HG02840 (cell line): ENCODE measurements around the gene BCL2L11.

Source experiments
- ATAC-seq: cut with Tn5 transposase; IDR thresholded peaks from one replicate; pipeline ENCODE4 v1.9.1; 2021; ENCODE audit warnings: mild to moderate bottlenecking, moderate library complexity, moderate number of reproducible peaks; ENCODE audit not compliant: unreplicated experiment, low FRiP score

The BCL2L11 gene

DNA sequence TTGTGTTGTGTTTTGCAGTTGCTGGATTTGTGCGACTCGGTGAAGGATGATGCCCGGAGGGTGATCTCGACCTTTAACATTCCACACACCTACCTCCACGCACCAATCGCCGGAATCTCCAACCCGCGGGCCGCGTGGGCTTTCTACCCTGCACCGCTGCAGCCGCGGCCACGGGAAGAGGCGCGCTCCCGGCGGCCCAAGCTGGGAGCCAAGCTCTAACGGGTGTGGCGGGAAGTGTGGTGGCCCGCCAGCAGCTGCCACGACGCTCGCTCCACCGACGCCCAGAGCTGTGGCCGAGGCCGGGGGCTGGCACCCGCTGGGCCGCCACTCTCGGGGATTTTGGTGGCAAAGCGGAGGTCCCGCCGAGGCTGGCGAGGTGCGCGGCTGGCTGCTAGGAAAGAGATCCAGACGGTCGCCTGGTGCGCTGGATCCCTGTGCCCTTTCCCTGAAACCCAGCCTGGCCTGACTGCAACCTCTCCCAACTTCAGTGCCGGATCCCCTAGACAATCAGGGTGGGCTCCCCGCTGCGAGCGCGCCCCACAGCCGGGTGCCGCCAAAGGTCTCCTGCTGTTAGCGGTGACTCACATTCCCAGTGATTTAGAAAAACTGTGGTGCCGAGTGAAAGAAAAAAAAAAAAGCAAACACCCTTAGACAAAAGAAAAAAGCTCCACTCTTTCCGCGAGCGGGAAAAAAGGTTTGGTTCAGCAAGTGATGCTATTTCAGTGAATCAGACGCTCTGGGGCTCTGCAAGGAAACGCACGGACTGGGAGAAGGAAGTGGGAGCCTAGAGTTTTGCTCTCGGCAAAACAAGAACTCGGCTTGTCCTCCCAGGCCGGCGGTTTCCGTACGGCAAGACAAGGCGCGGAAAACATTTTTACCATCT, 2.9 kb upstream of the BCL2L11 start:
- no peak for ATAC-seq

DNA sequence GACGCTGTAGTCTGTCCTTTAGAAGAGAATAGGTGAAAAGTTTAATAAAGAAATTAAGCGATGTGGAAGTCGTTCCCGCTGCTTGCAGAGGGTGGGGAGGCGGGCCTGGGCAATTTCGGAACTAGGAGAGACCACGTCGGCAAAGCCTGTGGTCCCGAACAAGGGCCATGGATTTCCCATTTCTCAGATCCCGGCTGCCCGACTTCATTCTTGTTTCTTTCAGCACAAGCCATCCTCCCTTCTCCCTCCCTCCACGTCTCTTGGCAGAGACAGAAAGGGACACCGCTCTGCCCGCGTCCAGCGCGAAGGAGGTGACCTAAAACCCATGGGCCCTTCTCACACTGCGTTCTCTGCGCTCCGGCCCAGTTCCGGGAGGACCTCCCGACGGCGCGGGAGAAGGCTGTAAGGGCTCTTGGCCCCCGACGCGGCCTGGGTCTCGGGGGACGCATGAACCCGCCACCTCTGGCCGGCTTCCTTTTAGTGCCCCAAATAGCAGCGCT, 2.2 kb upstream of the BCL2L11 start:
- ATAC-seq: no peak

DNA sequence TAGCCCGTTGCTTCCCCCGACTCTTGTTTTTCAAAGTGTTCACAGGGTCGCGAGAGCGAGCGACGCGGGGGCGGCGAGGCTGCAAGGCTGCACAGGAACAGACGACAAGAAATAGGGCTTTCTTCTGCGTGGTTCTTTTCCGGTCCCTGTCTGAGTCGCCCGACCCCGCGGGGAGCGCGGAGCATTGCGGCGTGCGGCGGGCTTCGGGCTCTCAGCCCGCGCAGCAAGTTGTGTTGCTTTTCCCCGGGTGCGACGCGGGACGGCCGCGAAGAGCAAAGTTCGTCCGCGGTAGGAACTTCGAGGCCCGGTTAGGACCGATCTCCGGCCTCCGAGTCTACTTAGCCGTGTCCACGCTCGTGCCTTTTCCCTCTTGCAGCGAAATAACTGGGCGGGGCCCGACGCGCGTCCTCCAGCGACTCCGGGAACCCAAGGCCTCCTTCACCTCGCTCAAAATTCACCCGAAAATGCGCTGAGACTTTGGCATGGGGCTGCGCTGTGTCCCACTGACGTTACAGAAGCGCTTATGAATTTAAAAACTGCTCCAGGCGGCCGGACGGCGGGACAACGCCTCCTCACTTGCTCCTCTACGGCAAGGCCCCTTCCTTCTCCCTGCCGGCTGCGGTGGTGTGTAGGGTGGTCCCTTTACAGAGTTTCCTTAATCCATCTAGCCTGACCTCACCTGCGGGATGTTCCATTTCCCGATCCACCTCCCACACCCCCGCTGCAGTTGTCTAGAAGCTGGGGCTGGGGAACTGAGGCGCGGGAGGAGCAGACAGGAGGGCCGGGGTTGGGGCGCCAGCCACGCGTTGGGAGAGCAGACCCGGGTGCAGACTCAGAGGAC, 1.5 kb upstream of the BCL2L11 start:
- ATAC-seq: no peak

DNA sequence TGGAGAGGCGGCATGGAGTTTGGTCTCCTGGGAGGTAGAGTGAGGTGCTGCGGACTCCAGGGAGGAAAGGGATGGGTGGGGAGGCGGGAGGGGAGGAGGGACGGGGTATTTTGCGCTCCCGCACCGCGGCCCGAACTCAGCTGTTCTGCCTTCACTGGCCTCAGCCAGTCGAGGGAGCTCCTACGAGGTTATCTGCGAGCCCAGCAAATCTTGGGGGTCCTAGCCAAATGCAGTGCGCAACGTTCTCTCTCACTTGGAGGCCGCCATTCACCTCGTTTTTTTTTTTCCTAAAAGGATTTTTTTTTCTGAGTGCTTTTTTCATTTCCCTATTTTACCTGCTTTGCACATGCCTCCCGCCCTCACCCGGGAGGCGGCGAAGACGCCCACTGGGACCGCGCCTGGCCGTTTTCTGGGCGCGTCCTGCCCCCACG, 877 bp upstream of the BCL2L11 start:
- peak; percentile 1 for ATAC-seq

DNA sequence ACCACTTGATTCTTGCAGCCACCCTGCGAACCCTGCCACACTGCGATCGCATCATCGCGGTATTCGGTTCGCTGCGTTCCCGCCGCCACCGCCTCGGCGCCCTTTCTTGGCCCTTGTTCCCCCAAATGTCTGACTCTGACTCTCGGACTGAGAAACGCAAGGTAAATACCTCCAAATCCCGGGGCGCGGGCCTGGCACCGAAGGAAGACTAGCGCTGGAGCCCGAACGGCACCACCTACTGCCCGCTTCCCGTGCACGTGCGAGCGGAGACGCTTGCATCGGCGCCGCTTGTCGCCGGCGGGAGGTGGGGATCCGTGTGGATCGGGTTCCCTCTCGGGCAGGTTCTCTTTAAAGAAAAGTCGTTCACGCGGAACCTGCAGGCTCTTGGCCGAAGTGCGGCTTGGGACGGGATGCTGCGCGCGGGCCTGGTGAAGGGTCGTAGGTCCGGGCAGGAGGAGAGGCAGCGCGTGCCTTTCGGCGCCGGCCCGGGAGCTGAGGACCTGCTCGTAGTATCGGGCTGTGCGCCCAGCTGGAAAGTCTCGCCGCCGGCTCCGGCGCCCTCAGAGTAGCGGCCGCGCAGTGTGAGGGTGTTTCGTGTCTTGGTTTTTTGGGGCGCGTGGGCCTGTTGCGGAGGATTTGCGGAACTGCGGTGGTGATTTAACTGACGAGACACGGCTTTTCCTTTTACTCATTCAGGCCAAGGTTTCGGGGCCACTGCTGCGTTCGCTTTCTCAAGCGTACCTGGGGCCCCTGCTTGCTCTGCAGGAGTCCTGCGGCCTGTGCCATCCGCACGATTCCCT, 514 bp downstream of the BCL2L11 start:
- ATAC-seq: no peak

DNA sequence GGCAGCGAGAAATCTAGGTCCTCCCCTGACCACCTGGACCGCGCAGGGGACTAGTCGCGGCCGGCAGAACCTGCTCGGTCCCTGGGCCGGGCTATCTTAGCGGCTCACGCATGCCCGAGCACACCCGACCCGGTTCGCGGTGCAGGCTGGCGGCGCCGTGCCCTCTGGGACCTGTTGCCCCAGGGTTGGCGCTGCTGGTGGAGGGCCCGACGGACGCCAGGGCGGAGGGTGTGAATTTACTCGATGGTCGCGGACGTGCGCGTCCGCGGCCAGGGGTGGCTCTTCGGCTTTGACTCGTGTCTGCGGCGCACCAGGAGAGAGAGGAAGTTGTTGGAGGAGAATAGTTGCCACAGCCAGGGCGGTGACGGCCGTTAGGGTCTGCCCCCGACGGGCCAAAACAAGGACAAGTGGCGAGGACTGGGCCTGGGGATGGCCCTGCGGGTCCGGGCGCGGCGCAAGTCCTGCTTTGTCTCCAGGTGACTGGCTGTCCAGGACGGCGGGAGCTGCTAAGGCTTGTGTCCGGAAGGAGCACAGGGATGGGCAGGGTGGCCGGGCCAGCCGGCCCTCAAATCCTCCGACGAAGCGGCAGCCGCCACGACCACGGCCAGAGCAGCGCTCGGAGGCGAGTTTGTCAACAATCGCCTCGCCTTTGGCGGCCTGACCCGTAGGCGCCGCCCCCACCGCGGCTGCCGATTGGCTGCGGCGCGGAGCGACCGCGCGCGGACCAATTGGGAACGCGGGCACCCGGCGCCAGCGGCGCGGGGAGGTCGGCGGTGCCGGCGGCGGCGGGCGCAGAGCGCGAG, 1.3 kb downstream of the BCL2L11 start:
- ATAC-seq: peak; percentile 35

DNA sequence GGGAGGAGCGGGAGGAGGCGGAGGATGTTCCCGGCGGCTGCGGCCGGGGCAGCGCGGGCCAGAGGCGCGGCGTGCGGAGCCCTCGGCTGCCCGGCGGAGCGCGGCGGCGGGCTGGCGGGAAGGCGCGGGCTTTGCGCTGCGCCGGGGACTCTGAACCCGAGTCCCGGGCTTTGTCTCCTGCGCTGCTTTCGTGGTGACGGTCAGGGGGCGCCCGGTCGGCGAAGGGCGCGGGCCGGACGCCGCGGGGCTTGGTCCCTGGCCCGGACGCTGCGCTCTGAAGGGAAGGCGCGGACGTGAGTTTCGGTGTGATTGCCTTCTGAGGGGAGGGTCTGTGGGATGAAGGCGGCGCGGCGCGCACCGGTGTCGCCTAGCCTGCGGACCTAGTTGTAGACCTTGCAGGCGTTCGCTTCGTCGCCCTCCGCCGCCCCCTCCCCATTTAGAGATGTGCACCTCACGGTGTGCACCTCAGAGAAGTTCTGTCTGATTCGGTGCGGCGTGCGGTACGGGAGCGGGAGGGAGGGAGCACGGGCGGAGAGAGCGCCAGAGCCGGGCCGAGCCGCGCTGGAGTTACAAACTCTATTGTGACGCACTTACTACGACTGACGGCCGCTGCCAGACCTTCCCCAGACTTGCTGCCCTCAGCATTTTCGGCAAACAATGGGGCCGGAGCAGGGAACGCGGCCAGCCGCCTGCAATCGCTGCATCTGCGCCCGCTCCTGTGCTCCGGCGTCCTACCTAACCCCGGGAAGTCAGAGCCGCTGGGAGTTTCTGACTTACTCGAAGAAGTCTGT, 2.1 kb downstream of the BCL2L11 start:
- no peak for ATAC-seq

DNA sequence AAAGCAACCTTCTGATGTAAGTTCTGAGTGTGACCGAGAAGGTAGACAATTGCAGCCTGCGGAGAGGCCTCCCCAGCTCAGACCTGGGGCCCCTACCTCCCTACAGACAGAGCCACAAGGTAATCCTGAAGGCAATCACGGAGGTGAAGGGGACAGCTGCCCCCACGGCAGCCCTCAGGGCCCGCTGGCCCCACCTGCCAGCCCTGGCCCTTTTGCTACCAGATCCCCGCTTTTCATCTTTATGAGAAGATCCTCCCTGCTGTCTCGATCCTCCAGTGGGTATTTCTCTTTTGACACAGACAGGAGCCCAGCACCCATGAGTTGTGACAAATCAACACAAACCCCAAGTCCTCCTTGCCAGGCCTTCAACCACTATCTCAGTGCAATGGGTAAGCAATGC, 3.0 kb downstream of the BCL2L11 start:
- ATAC-seq: no peak

DNA sequence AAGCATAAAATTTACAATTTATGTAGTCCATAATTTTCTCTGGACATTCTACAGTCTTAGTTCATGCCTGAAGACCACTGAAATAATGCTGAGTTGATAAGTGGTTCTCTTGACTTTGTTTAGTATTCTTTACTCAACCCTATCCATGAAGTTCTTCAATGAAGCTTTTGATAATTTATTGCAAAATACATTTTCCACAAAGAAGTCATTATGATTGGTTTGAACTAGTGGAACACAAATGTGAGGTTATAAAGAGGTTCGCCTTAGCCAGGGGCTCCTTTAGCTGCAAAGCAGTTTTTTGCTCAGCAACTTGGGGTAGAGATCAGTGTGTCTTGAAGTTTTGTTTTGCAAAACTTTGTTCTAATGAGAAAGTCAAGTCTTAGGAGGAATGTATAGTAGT, 5.9 kb downstream of the BCL2L11 start:
- no peak for ATAC-seq

DNA sequence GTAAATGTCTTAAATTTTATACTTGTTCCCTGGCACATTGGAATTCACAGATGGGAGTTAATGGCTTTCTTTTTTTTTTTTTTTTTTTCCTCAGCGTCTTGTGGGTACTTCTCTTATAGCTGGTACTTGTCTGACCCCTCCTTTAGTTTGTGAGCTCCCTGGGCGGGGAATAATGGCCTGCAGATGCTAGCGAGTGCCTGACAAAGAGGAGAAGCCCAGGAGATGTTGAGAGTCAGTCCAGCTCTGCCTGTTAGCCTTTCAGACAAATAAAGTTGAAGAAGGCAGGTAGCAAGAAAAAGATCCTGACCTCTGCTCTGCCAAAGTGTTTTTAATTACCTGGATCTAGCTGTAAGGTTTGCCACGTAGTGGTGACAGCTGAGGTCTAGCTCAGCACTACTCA, 6.6 kb downstream of the BCL2L11 start:
- no peak for ATAC-seq

DNA sequence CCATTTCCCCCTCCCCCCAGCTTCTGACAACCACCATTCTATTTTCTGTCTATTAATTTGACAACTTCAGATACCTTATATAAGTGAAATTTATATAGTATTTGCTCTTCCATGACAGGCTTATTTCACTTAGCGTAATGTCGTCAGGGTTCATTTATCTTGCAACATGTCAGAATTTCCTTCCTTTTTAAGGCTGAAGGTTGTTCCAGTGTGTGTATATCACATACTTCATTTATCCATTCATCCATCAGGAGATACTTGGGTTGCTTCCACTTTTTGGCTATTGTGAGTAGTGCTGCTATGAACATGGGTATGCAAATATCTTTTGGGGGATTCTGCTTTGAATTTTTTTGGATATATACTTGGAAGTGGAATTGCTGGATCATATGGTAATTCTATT, 7.4 kb downstream of the BCL2L11 start:
- no peak for ATAC-seq

DNA sequence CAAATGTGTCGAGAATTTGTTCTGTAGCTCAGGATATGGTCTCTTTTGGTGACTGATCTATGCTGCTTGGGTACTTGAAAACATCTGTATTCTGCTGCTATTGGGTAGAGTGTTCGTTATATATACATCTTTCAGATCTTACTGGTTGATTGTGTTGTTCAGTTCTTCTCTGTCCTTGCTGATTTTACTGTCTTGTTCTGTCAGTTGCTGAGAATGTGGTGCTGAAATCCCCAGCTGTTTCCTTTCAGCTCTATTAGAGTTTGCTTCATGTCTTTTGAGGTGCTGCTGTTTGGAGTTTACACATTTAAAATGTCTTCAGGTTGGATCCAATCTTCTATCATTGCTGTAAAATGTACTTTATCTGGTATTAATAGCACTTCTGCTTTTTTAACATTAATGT, 12.9 kb downstream of the BCL2L11 start:
- no peak for ATAC-seq

DNA sequence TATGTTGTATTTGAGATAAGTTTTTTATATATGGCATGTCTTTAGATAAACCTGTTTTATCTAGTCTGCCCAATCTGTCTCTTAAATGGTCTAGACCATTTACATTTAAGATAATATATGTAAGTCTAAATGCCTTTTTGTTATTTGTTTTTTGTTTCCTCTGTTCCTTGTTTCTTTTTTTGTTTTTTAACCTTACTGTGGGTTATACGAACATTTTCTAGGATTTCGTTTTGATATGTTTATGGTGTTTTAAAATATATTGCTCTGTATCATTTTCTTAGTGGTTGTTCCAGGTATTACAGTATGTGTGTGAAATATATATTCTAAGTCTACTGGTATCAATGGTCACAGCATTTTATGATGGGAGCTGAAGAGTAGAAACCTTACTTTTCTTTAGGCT, 13.3 kb downstream of the BCL2L11 start:
- ATAC-seq: no peak

DNA sequence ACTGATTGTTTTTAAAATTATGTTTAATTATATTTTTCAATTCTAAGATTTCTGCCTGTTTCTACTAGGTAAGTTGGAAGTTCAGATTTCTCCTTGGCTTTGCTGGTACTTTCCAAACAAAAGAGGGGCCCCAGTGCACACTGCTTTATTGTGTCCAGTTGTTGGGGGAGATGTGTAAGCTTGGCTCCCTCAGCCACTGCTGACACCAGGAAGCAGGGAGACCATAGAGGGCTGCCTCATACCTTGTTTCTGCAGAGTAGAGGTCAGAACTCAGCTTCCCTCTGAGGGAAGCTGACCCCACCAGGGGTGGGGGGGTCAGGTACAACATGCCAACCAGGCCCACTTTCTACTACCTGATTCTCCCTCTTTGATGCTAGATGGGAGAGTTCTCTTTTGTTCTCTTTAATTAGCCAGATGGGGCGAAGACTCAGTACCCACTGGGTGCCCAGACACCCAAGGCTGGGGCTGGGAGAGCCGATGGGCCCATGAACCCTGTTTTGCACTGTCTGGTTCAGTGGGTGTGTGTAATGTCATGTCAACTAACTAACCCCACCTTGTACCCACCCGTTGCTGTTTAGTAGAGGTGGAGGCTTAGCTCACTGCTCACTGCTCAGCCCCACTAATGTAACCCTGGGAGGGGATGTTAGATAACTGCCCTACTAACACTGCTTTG, 14.7 kb downstream of the BCL2L11 start:
- ATAC-seq: no peak

DNA sequence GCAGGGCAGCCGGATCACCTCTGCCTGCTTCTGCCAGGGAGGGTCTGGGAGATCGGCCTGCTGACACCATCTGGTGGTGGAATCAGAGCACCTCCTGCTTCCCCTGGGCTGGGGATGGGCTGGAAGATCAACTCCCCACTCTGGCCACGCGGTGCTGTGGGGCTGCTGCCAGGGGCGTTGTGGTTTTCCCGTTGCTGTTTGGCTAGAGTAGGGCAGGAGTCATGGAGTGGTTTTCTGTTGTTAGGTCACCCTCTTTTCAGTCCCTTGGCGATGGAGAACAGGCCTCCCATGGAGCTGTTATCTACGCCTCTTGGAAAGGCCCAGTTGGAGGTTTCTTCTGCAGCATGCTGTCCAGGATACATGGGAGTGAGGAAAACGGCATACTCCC, 15.2 kb downstream of the BCL2L11 start:
- no peak for ATAC-seq

DNA sequence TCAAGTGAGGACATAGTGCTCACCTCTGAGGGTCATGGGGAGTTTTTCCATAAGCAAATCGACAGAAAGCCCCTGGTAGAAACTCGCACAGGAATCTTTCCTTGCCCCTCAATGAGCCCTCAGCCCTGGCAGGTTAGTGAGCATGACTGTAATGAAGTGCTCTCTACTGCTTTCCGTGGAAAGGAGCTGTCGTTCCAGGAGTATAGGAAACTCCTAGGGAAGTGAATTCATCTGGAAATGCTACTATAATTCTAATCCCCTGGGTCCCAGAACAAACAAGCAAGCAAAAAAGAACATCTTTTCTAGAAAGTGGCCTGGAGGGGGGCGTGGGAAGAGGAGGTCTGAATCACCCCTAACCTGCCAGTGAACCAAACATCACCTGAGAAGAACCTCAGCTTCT, 18.1 kb downstream of the BCL2L11 start:
- no peak for ATAC-seq

DNA sequence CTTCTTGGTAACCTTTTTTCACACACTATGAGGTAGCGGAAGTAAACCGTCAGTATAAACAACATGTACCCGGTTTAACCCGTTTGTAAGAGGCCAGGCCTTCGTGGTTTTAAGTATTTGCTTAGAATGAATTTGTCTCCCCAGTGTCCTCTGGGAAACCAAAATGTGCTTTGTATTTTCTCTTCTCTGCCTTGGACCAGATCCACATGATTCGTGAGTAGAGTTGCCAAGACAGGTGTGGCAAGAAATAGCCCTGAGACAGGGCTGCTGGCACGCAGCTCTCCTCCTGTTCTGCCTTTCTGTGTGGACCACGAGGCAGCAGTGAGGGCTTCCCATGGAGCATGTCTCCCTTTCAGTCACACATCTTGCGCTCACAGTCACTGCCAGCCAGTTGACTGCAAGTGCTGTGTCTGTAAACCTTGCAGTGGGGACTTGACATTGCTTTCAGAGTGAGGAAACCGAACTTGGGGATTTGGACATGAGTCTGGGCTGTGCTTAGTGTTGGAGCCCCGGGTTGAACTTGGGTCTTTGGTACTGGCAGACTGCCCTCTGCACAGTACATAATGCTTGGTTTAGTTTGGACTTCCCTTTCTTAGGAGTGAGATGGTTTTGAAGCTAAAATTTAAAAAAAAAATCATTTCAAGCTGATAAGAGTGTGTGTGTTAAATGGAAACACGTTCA, 19.1 kb downstream of the BCL2L11 start:
- no peak for ATAC-seq

DNA sequence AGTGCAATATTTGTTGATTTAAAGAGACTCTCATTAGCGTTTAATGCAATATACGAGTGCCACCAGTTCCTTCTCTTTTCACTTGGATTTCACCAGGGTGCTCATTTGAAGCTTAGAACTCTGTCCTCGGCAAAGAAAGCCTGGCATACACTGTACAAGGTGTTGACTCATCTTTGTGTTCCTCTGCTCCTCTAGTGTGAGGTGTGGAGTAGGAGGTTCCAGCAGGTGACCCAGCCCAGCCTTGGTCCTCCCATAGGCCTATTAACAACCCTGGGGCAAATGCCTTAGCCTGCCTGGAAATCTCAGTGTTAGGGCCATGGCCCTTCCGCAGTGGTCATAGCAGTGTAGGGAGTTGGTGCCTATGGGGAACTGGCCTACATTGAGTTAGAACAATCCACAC, 20.1 kb downstream of the BCL2L11 start:
- no peak for ATAC-seq
